ENCODE results near the gene FOXJ3. TPM values are rescaled to one million over a fixed set of nuclear protein-coding genes. Genes with fewer than 3 reads are reported as not detected.

The FOXJ3 gene
- total RNA-seq, 4 donors from 2014 or later, result 39.4 to 81.0 (median 56.3) TPM

DNA sequence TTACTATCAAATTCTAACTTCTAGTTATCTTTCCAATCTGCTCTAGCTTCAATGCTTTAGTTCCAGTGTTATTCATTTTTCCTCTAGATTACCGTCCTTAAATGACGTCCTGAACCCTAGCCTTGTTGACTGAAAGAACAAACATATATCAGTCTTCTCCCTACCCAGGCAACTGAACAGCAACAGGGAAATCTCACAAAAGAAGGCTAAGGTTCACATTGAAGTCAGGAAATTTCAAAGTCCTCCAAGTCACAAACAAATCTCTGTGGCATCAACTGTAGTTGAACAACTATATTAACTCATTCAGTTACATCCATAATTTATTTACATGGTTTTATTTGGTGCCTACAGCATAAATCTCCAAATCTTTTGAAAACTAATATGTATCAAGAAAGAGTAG lies 19.5 kb downstream of the FOXJ3 start:
- no peak overlapping the region for H3K4me3 ChIP-seq
- peaks cover 66 to 91% of the 10 kb centered on the region in 2 donors for H3K4me1 ChIP-seq
- in situ Hi-C loops (cut with MboI; ENCODE audit: low sequenced_read_pairs in 4 of 4), result no loop called here
- ATAC-seq, result no peak
- TF ChIP-seq POLR2A (IDR thresholded peaks at IDR 0.05), result no peak
- TF ChIP-seq, protein P1, sequence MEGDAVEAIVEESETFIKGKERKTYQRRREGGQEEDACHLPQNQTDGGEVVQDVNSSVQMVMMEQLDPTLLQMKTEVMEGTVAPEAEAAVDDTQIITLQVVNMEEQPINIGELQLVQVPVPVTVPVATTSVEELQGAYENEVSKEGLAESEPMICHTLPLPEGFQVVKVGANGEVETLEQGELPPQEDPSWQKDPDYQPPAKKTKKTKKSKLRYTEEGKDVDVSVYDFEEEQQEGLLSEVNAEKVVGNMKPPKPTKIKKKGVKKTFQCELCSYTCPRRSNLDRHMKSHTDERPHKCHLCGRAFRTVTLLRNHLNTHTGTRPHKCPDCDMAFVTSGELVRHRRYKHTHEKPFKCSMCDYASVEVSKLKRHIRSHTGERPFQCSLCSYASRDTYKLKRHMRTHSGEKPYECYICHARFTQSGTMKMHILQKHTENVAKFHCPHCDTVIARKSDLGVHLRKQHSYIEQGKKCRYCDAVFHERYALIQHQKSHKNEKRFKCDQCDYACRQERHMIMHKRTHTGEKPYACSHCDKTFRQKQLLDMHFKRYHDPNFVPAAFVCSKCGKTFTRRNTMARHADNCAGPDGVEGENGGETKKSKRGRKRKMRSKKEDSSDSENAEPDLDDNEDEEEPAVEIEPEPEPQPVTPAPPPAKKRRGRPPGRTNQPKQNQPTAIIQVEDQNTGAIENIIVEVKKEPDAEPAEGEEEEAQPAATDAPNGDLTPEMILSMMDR (IDR thresholded peaks at IDR 0.05 in 4 of 5, conservative IDR thresholded peaks at IDR 0.05 in 1 of 5), result no peak
- DNase-seq, result no peak
- no peaks in the 10 kb centered on the region for H3K9me3 ChIP-seq
- no peaks in the 10 kb centered on the region for H3K27me3 ChIP-seq
- no peaks in the 10 kb centered on the region for H3K36me3 ChIP-seq
- intact Hi-C loops (cut with DNase I; ENCODE audit: low total_unique reads), result no loop called here
- no peak overlapping the region for H3K27ac ChIP-seq

DNA sequence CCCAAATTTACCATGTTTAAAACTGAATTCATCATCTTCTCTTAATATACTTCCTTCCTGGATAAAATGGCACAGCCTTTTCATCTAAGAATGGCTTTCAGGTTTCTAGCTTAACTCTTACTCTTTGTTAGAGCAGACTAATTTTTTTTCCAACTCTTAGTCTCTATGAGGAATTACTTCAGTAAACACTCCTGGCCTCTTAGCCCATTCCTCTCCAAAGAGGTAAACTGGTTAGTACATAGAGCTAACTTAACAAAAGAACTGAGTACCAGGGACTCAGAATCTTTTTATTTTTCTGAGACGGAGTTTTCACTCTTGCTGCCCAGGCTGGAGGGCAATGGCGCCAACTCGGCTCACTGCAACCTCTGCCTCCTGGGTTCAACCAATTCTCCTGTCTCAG lies 21.1 kb downstream of the FOXJ3 start:
- TF ChIP-seq, protein P1 (IDR thresholded peaks at IDR 0.05 in 4 of 5, conservative IDR thresholded peaks at IDR 0.05 in 1 of 5), result no peak
- no peak for TF ChIP-seq POLR2A (IDR thresholded peaks at IDR 0.05)
- intact Hi-C loops (cut with DNase I; ENCODE audit: low total_unique reads) (no loop called here), in situ Hi-C loops (cut with MboI; ENCODE audit: low sequenced_read_pairs in 4 of 4) (no loop called here)
- no peaks in the 10 kb centered on the region for H3K27me3 ChIP-seq
- H3K9me3 ChIP-seq, result no peaks in the 10 kb centered on the region
- peaks cover 52 to 80% of the 10 kb centered on the region in 2 donors for H3K4me1 ChIP-seq
- no peak overlapping the region for H3K27ac ChIP-seq
- H3K4me3 ChIP-seq, result no peak overlapping the region
- no peak for ATAC-seq
- no peaks in the 10 kb centered on the region for H3K36me3 ChIP-seq
- DNase-seq, result no peak

DNA sequence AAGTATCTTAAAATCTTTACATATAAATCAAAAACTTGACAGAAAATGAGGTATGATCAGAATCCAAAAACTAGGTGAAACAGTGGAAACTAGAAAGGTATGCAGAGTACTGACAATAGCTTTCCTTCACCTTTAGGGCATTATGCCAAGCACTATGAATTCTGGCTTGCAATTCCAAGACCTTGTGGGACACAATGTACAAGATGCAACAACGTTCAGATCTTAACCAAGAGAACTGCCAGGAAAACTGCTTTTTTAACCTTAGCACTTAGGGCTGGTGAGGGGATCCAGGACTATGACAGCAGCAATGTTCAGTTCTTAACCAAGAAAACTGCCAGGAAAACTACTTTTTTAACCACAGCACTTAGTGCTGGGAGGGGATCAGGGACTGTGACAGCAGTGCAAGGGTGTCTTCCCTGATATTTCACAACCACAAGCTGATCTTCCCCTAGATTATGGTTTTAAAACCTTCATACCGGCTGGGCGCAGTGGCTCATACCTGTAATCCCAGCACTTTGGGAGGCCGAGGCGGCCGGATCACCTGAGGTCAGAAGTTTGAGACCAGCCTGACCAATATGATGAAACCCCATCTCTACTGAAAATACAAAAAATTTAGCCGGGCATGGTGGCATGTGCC lies 22.3 kb downstream of the FOXJ3 start:
- peaks cover 44 to 67% of the 10 kb centered on the region in 2 donors for H3K4me1 ChIP-seq
- ATAC-seq (peak; percentile 69 to 77), DNase-seq (no peak)
- H3K36me3 ChIP-seq, result no peaks in the 10 kb centered on the region
- in situ Hi-C loops (cut with MboI; ENCODE audit: low sequenced_read_pairs in 4 of 4) (no loop called here), intact Hi-C loops (cut with DNase I; ENCODE audit: low total_unique reads) (no loop called here)
- H3K27me3 ChIP-seq, result no peaks in the 10 kb centered on the region
- peak overlapping the region in 1 of 4 donors; percentile 60 for H3K27ac ChIP-seq
- TF ChIP-seq, protein P1 (IDR thresholded peaks at IDR 0.05 in 4 of 5, conservative IDR thresholded peaks at IDR 0.05 in 1 of 5), result no peak
- TF ChIP-seq POLR2A (IDR thresholded peaks at IDR 0.05), result no peak
- H3K4me3 ChIP-seq, result no peak overlapping the region
- H3K9me3 ChIP-seq, result no peaks in the 10 kb centered on the region

DNA sequence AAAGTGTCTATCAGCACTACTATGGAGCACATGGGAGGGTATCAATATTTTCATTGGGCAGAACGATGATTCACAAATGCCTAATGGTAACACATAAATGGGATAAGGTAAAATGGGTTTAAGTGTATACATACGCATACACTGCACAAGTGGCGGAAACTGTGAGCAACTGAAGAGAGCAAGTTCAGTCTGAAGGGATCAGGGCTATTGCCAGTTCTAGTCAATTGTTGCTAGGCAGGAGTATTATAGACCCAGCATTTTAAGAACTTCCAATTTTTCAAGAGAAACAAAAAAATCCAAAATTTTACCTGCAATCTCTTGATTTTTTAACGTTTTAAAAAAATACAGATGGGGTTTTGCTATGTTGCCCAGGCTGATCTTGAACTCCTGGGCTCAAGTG lies 23.1 kb downstream of the FOXJ3 start:
- in situ Hi-C loops (cut with MboI; ENCODE audit: low sequenced_read_pairs in 4 of 4), result no loop called here
- no peaks in the 10 kb centered on the region for H3K27me3 ChIP-seq
- H3K9me3 ChIP-seq, result no peaks in the 10 kb centered on the region
- ATAC-seq, result no peak
- no peak for TF ChIP-seq POLR2A (IDR thresholded peaks at IDR 0.05)
- TF ChIP-seq, protein P1 (IDR thresholded peaks at IDR 0.05 in 4 of 5, conservative IDR thresholded peaks at IDR 0.05 in 1 of 5), result no peak
- intact Hi-C loops (cut with DNase I; ENCODE audit: low total_unique reads), result no loop called here
- H3K4me1 ChIP-seq, result peaks cover 37 to 60% of the 10 kb centered on the region in 2 donors
- no peak overlapping the region for H3K4me3 ChIP-seq
- DNase-seq, result no peak
- H3K27ac ChIP-seq, result no peak overlapping the region
- no peaks in the 10 kb centered on the region for H3K36me3 ChIP-seq

DNA sequence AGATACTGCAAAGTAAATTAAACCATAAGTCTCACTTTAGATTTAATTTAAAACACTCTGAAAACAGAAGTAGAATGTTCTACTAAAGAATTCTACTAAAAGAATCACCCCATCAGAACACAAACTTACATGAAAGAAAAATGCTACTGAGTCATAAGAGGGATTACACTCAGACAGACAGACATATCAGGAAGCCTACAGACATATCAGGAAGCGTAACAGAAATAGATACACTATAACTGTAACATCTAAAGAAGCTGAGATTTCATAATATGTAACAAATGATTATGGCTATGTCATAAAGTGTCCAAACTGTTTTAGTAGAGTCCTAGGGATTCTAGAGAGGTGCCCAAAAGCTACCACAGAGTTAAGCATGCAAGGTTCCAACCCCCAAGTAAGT lies 23.9 kb downstream of the FOXJ3 start:
- H3K4me1 ChIP-seq, result peaks cover 31 to 54% of the 10 kb centered on the region in 2 donors
- in situ Hi-C loops (cut with MboI; ENCODE audit: low sequenced_read_pairs in 4 of 4) (no loop called here), intact Hi-C loops (cut with DNase I; ENCODE audit: low total_unique reads) (no loop called here)
- H3K4me3 ChIP-seq, result no peak overlapping the region
- no peaks in the 10 kb centered on the region for H3K36me3 ChIP-seq
- ATAC-seq, result no peak
- no peaks in the 10 kb centered on the region for H3K27me3 ChIP-seq
- no peak overlapping the region for H3K27ac ChIP-seq
- TF ChIP-seq, protein P1 (IDR thresholded peaks at IDR 0.05 in 4 of 5, conservative IDR thresholded peaks at IDR 0.05 in 1 of 5), result no peak
- no peak for TF ChIP-seq POLR2A (IDR thresholded peaks at IDR 0.05)
- no peak for DNase-seq
- no peaks in the 10 kb centered on the region for H3K9me3 ChIP-seq
